HPDE6-E6E7 (cell line): Measurements from ENCODE around the gene CD63.

Experiments used
- DNase-seq: peaks from one replicate; pipeline ENCODE4 v3.0.0; 2011; ENCODE audit warnings: missing footprints; ENCODE audit errors: extremely low spot score

Gene CD63

GRCh38 chr12:55720894-55721444 is 7.8 kb downstream of the CD63 start:
- peak; percentile 65 for DNase-seq

- DNase-seq: no peak
Observed at GRCh38 chr12:55720071-55720564, 8.7 kb downstream of the CD63 start, which contains the start of gene RDH5. Gene RDH5, plus strand, starts transcription at chr12:55720393. Its CDS starts 792 bp downstream, at chr12:55721185.

- DNase-seq: no peak
Observed at GRCh38 chr12:55719371-55719770, 9.4 kb downstream of the CD63 start.

- no peak for DNase-seq
Observed at GRCh38 chr12:55718624-55719275, 10.1 kb downstream of the CD63 start.

GRCh38 chr12:55718015-55718414 is 10.8 kb downstream of the CD63 start:
- DNase-seq: no peak

GRCh38 chr12:55717011-55718007 is 11.5 kb downstream of the CD63 start:
- peak; percentile 70 for DNase-seq

- DNase-seq: no peak
Observed at GRCh38 chr12:55716582-55716957, 12.2 kb downstream of the CD63 start.

- DNase-seq: peak; percentile 93
Observed at GRCh38 chr12:55715833-55716581, 12.8 kb downstream of the CD63 start, which contains the start of gene BLOC1S1. Gene BLOC1S1, plus strand, starts transcription at chr12:55716046. Its CDS starts 6 bp downstream, at chr12:55716052.

- DNase-seq: no peak
Observed at GRCh38 chr12:55715169-55715764, 13.5 kb downstream of the CD63 start.

- DNase-seq: no peak
Observed at GRCh38 chr12:55713721-55714120, 15.1 kb downstream of the CD63 start.

- no peak for DNase-seq
Observed at GRCh38 chr12:55712700-55713415, 16.0 kb downstream of the CD63 start.

GRCh38 chr12:55711786-55712553 is 16.8 kb downstream of the CD63 start:
- no peak for DNase-seq

- no peak for DNase-seq
Observed at GRCh38 chr12:55708695-55709233, 20.0 kb downstream of the CD63 start.

- DNase-seq: no peak
Observed at GRCh38 chr12:55707841-55708694, 20.7 kb downstream of the CD63 start, which contains the start of gene ITGA7. Gene ITGA7, minus strand, starts transcription at chr12:55707904. Its CDS starts 222 bp downstream, at chr12:55707682.

- no peak for DNase-seq
Observed at GRCh38 chr12:55707219-55707671, 21.6 kb downstream of the CD63 start.

GRCh38 chr12:55706568-55707218 is 22.1 kb downstream of the CD63 start:
- no peak for DNase-seq

GRCh38 chr12:55705782-55706402 is 22.9 kb downstream of the CD63 start:
- DNase-seq: no peak
